ENCODE results near the gene ZSCAN1. TPM values are rescaled to one million over a fixed set of nuclear protein-coding genes. Genes with fewer than 3 reads are reported as not detected.
"Not testable (repeated sequence)": the region's sequence is repeated elsewhere in the genome, so short reads cannot be mapped to it uniquely, and the experiment has no call there.

ZSCAN1 gene
- total RNA-seq, 2 experiments from 2014 or later = not detected

- BruUV-seq (replicated peaks) = no TSS peak
- H3K9me3 ChIP-seq (ENCODE audit: low read length) = peaks cover 21% of the 10 kb centered on the region; the same call in 1 of the 2 replicates
Observed at GRCh38 chr19:58003174-58003828, 30.5 kb upstream of the ZSCAN1 start.

DNA sequence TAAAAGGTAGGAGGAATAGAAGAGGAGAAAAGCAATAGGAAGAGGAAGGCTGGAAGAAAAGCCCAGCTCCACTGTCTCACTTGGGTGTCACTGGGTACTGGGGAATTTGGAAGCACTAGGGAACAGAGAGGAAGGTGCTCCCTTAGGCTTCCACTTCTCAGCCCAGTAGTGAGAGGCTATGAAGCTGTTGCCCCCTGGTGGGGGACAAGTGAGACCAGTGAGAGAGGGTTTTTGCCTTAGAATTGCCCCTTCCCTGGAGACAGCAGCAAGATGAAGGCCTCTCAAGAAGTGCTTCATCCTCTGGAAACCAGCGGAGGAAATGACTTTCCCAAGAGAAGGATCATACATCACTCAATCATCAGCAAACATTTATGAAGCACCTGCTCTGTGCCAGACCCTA, 26.5 kb upstream of the ZSCAN1 start:
- no TSS peak for BruUV-seq (replicated peaks)
- ChIA-PET CTCF (ENCODE audit: unreplicated experiment) (interaction anchor here (0.7 kb wide), 1 partner anchor 874 kb away, joined by 3 read pairs; no protein-coding TSS in a partner anchor), POLR2A (no interaction called here)
- Histone ChIP-seq H3K4me1 (ENCODE audit: insufficient read depth, low read length, poor library complexity, severe bottlenecking) (peaks cover 7% of the 10 kb centered on the region), H3K9me2 (ENCODE audit: insufficient read depth, low read length) (no peaks in the 10 kb centered on the region), H3K9me3 (ENCODE audit: low read length) (peaks cover 7% of the 10 kb centered on the region; the same call in 1 of the 2 replicates), H3K27ac (ENCODE audit: low read depth, low read length, poor library complexity, severe bottlenecking) (no peak overlapping the region), H3K4me2 (ENCODE audit: low read length) (no peak overlapping the region), H2AFZ (ENCODE audit: low read length) (no peak overlapping the region), H3K4me3 (ENCODE audit: low read depth, low read length, poor library complexity, severe bottlenecking) (no peak overlapping the region), H4K20me1 (ENCODE audit: insufficient read depth, low read length) (no peaks in the 10 kb centered on the region), H3K79me2 (ENCODE audit: insufficient read depth, low read depth, low read length) (no peaks in the 10 kb centered on the region), H3K36me3 (ENCODE audit: insufficient read depth, low read length) (peaks cover 5% of the 10 kb centered on the region; the same call in 1 of the 2 replicates)
- intact Hi-C loops (cut with micrococcal nuclease; ENCODE audit: unreplicated experiment) = no loop called here
- peak; percentile 22 for DNase-seq (ENCODE audit: low spot score)
- TF ChIP-seq CTCF (conservative IDR thresholded peaks at IDR 0.05; ENCODE audit: low read length) = peak; percentile 44
- no peak for TF ChIP-seq EZH2phosphoT487 (IDR thresholded peaks at IDR 0.05; ENCODE audit: borderline replicate concordance, low read depth, low read length)

More at GRCh38 chr19:58003174-58003828, 30.5 kb upstream of the ZSCAN1 start:
- Histone ChIP-seq H3K27ac (ENCODE audit: low read depth, low read length, poor library complexity, severe bottlenecking) (no peak overlapping the region), H3K4me2 (ENCODE audit: low read length) (peak overlapping the region; percentile 61), H3K4me3 (ENCODE audit: low read depth, low read length, poor library complexity, severe bottlenecking) (peak overlapping the region; percentile 67), H3K9me2 (ENCODE audit: insufficient read depth, low read length) (no peaks in the 10 kb centered on the region), H3K4me1 (ENCODE audit: insufficient read depth, low read length, poor library complexity, severe bottlenecking) (peaks cover 10% of the 10 kb centered on the region), H2AFZ (ENCODE audit: low read length) (peak overlapping the region; percentile 92), H3K79me2 (ENCODE audit: insufficient read depth, low read depth, low read length) (no peaks in the 10 kb centered on the region), H3K36me3 (ENCODE audit: insufficient read depth, low read length) (peaks cover 9% of the 10 kb centered on the region; the same call in 1 of the 2 replicates), H4K20me1 (ENCODE audit: insufficient read depth, low read length) (no peaks in the 10 kb centered on the region)
- ChIA-PET CTCF (ENCODE audit: unreplicated experiment) (interaction anchor here (0.6 kb wide), 1 partner anchor 83 kb away, joined by 4 read pairs; no protein-coding TSS in a partner anchor), POLR2A (no interaction called here)
- TF ChIP-seq CTCF (conservative IDR thresholded peaks at IDR 0.05; ENCODE audit: low read length) = no peak
- TF ChIP-seq EZH2phosphoT487 (IDR thresholded peaks at IDR 0.05; ENCODE audit: borderline replicate concordance, low read depth, low read length) = no peak
- DNase-seq (ENCODE audit: low spot score) = no peak
- intact Hi-C loops (cut with micrococcal nuclease; ENCODE audit: unreplicated experiment) = no loop called here

DNA sequence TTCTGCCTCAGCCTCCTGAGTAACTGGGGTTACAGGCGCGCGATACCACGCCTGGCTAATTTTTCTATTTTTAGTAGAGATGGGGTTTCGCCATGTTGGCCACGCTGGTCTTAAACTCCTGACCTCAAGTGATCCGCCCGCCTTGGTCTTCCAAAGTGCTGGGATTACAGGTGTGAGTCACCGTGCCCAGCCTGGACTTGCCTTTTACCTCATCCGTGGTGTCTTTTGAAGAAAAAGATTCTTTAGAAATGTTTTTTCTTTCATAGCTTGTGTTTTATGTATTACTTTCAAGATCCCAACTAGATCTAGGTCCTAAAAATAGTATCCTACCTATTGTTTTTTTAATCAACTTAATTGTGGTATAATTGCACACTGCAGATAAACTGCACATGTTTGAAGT, 24.9 kb upstream of the ZSCAN1 start:
- POLR2A ChIA-PET; intact Hi-C loops (cut with micrococcal nuclease; ENCODE audit: unreplicated experiment); H3K9me2 ChIP-seq (ENCODE audit: insufficient read depth, low read length); CTCF ChIA-PET (ENCODE audit: unreplicated experiment); DNase-seq (ENCODE audit: low spot score); H2AFZ ChIP-seq (ENCODE audit: low read length); H3K36me3 ChIP-seq (ENCODE audit: insufficient read depth, low read length); H3K4me2 ChIP-seq (ENCODE audit: low read length); H3K4me1 ChIP-seq (ENCODE audit: insufficient read depth, low read length, poor library complexity, severe bottlenecking); H3K27ac ChIP-seq (ENCODE audit: low read depth, low read length, poor library complexity, severe bottlenecking); H3K79me2 ChIP-seq (ENCODE audit: insufficient read depth, low read depth, low read length); H3K4me3 ChIP-seq (ENCODE audit: low read depth, low read length, poor library complexity, severe bottlenecking); H4K20me1 ChIP-seq (ENCODE audit: insufficient read depth, low read length); BruUV-seq (replicated peaks); H3K9me3 ChIP-seq (ENCODE audit: low read length): not testable (repeated sequence)

Data from OCI-LY7 (cell line).